Endothelial cell (in vitro differentiated cells): ENCODE results near the gene RHOF. TPM values are rescaled to one million over a fixed set of nuclear protein-coding genes. Genes with fewer than 3 reads are reported as not detected.

Source experiments
- DNase-seq: peaks from one replicate; pipeline ENCODE4 v3.0.0; 2021; ENCODE audit warnings: low spot score
- H3K27ac Mint-ChIP-seq: one replicate; pipeline ENCODE4 v1.8.0; 2021; ENCODE audit warnings: mixed read lengths, inconsistent platforms; ENCODE audit not compliant: unreplicated experiment
- H3K27me3 Mint-ChIP-seq: one replicate; pipeline ENCODE4 v1.8.0; 2021; ENCODE audit warnings: mild to moderate bottlenecking, moderate library complexity, mixed read lengths, inconsistent platforms; ENCODE audit not compliant: unreplicated experiment
- H3K36me3 Mint-ChIP-seq: one replicate; pipeline ENCODE4 v1.8.0; 2021; ENCODE audit warnings: mild to moderate bottlenecking, low read depth, mixed read lengths, inconsistent platforms; ENCODE audit not compliant: unreplicated experiment
- H3K4me1 Mint-ChIP-seq: one replicate; pipeline ENCODE4 v1.8.0; 2021; ENCODE audit warnings: mild to moderate bottlenecking, mixed read lengths, inconsistent platforms; ENCODE audit not compliant: unreplicated experiment
- H3K4me3 Mint-ChIP-seq: one replicate; pipeline ENCODE4 v1.8.0; 2021; ENCODE audit warnings: mild to moderate bottlenecking, mixed read lengths, inconsistent platforms; ENCODE audit not compliant: unreplicated experiment
- H3K9me3 Mint-ChIP-seq: one replicate; pipeline ENCODE4 v1.8.0; 2021; ENCODE audit warnings: mixed read lengths, inconsistent platforms; ENCODE audit not compliant: unreplicated experiment
- total RNA-seq: library from RNA; stranded (reverse); fragmentation: NEBNext Ultra II Directional; extraction: Animal tissue kit (Norgen Biotek cat#: 25700); gene quantifications from one replicate; pipeline ENCODE4 v1.2.1, GENCODE V29; 2021; ENCODE audit not compliant: unreplicated experiment
- TF ChIP-seq, protein P1 (sequence below): fragments of 200-600 bp; sonication (generic); IDR thresholded peaks from one replicate; pipeline ENCODE4 v1.5.0; 2021; ENCODE audit warnings: antibody characterized with exemption; ENCODE audit not compliant: unreplicated experiment

RHOF gene
- total RNA-seq, 1 donor from 2014 or later, result 25.7 TPM

DNA sequence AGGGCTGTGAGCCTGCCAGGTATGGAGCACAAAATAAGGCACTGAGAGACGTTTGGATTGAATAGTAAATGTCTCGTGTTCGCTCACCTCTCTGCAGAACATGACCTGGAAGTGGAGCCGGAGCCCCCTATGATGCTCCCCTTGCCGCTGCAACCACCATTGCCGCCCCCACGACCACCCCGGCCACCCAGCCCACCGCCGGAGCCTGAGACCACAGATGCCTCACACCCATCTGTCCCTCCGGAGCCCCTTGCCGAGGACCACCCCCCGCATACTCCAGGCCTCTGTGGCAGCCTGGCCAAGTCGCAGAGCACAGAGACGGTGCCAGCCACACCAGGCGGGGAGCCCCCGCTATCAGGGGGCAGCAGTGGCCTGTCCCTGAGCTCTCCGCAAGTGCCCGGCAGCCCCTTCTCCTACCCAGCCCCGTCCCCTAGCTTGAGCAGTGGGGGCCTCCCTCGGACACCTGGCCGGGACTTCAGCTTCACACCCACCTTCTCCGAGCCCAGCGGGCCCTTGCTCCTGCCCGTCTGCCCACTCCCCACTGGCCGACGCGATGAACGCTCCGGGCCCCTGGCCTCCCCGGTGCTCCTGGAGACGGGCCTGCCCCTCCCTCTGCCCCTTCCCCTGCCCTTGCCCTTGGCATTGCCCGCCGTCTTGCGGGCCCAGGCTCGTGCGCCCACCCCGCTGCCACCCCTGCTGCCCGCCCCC lies 29.1 kb upstream of the RHOF start:
- H3K9me3 Mint-ChIP-seq, result no peaks in the 10 kb centered on the region
- H3K36me3 Mint-ChIP-seq, result peaks cover 26% of the 10 kb centered on the region
- no peak overlapping the region for H3K4me3 Mint-ChIP-seq
- DNase-seq, result no peak
- H3K4me1 Mint-ChIP-seq, result peaks cover 2% of the 10 kb centered on the region
- peaks cover 8% of the 10 kb centered on the region for H3K27me3 Mint-ChIP-seq
- no peak overlapping the region for H3K27ac Mint-ChIP-seq
- TF ChIP-seq, protein P1, sequence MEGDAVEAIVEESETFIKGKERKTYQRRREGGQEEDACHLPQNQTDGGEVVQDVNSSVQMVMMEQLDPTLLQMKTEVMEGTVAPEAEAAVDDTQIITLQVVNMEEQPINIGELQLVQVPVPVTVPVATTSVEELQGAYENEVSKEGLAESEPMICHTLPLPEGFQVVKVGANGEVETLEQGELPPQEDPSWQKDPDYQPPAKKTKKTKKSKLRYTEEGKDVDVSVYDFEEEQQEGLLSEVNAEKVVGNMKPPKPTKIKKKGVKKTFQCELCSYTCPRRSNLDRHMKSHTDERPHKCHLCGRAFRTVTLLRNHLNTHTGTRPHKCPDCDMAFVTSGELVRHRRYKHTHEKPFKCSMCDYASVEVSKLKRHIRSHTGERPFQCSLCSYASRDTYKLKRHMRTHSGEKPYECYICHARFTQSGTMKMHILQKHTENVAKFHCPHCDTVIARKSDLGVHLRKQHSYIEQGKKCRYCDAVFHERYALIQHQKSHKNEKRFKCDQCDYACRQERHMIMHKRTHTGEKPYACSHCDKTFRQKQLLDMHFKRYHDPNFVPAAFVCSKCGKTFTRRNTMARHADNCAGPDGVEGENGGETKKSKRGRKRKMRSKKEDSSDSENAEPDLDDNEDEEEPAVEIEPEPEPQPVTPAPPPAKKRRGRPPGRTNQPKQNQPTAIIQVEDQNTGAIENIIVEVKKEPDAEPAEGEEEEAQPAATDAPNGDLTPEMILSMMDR, result no peak

DNA sequence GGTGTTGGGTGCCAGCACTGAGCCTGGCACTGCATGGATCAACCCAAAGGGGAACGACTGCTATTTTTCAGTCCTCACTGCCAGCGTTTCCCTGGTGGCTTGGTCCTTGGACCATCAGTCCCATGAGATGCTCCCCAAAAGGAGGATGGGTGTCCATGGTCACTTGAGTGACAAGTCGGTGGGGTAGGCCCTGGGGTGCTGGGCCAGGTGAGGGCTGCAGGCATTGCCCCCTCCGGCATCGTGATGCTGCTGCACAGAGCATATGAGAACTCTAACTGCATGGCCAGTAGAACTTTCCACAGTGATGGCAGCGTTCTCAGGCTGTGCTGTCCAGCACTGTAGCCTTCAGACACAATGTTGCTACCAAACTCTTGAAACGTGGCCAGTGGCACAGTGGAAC lies 26.6 kb upstream of the RHOF start:
- Mint-ChIP-seq H3K36me3 (peaks cover 25% of the 10 kb centered on the region), H3K27ac (no peak overlapping the region), H3K4me1 (no peaks in the 10 kb centered on the region), H3K9me3 (no peaks in the 10 kb centered on the region), H3K4me3 (no peak overlapping the region), H3K27me3 (peaks cover 3% of the 10 kb centered on the region)
- TF ChIP-seq, protein P1, result no peak
- DNase-seq, result no peak

DNA sequence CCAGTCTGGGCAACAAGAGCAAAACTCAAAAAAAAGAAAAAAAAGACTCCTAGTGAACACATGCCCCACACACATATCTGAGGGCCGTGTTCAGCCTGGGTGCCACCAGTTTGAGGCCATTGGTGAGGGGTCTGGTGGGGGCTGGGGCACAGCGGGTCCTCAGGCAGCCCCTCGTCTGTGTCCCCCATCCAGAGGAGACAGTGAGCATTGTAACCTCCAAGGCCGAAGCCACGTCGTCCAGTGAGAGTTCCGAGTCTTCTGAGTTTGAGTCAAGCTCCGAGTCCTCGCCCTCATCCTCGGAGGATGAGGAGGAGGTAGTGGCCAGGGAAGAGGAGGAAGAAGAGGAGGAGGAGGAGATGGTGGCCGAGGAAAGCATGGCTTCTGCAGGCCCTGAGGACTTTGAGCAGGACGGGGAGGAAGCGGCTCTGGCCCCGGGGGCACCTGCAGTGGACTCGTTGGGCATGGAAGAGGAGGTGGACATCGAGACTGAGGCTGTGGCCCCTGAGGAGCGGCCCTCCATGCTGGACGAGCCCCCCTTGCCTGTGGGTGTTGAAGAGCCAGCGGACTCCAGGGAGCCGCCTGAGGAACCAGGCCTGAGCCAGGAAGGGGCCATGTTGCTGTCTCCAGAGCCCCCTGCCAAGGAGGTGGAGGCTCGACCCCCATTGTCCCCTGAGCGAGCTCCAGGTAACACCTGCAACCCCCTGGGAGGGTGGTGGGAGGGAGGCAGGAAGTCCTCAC lies 25.9 kb upstream of the RHOF start:
- Mint-ChIP-seq H3K27ac (peak overlapping the region; percentile 42), H3K4me3 (no peak overlapping the region), H3K9me3 (no peaks in the 10 kb centered on the region), H3K4me1 (no peaks in the 10 kb centered on the region), H3K27me3 (peaks cover 3% of the 10 kb centered on the region), H3K36me3 (peaks cover 25% of the 10 kb centered on the region)
- no peak for DNase-seq
- TF ChIP-seq, protein P1, result no peak

DNA sequence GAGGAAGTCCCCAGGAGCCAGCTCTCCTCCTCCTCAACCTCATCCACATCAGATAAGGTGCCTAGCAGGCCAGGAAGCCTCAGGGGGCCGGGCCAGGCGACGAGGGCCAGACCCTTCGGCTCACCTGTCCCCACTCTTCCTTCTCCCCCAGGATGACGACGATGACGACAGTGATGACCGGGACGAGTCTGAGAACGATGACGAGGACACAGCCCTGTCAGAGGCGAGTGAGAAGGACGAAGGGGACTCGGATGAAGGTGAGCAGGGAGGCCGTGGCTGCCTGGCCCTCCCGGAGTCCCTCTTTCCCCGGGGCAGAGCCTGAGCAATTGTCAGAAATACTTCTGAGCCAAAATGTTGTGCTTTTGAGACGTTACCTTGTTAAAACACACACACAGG lies 24.2 kb upstream of the RHOF start:
- H3K4me3 Mint-ChIP-seq, result no peak overlapping the region
- no peak overlapping the region for H3K27ac Mint-ChIP-seq
- H3K9me3 Mint-ChIP-seq, result no peaks in the 10 kb centered on the region
- H3K4me1 Mint-ChIP-seq, result peaks cover 11% of the 10 kb centered on the region
- TF ChIP-seq, protein P1, result no peak
- peaks cover 5% of the 10 kb centered on the region for H3K27me3 Mint-ChIP-seq
- DNase-seq, result no peak
- H3K36me3 Mint-ChIP-seq, result peaks cover 33% of the 10 kb centered on the region

DNA sequence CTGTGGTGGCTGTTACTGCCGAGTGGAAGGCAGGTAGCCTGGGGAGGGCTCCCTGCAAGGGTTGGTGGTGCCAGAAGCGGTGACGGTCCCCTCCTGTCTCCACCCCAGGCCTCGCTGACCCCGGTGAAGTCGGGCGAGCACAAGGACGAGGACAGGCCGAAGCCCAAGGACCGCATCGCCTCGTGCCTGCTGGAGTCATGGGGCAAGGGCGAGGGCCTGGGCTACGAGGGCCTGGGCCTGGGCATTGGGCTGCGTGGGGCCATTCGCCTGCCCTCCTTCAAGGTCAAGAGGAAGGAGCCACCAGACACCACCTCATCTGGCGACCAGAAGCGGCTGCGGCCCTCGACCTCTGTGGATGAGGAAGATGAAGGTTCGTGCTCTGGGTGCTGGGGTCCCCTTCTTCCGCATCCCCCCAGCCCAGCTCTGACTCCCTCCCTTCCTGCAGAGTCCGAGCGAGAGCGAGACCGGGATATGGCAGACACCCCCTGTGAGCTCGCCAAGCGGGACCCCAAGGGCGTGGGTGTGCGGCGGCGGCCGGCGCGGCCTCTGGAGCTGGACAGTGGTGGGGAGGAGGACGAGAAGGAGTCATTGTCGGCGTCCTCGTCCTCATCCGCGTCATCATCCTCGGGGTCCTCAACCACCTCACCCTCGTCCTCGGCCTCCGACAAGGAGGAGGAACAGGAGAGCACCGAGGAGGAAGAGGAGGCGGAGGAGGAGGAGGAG lies 23.6 kb upstream of the RHOF start:
- no peaks in the 10 kb centered on the region for H3K9me3 Mint-ChIP-seq
- no peak for DNase-seq
- H3K4me3 Mint-ChIP-seq, result no peak overlapping the region
- peaks cover 5% of the 10 kb centered on the region for H3K27me3 Mint-ChIP-seq
- TF ChIP-seq, protein P1, result no peak
- no peak overlapping the region for H3K27ac Mint-ChIP-seq
- peaks cover 13% of the 10 kb centered on the region for H3K4me1 Mint-ChIP-seq
- peaks cover 33% of the 10 kb centered on the region for H3K36me3 Mint-ChIP-seq
